Measurements from ENCODE around the gene TOR2A. TPM values are rescaled to one million over a fixed set of nuclear protein-coding genes. Genes with fewer than 3 reads are reported as not detected.

Gene TOR2A
- total RNA-seq, 3 donors from 2014 or later (not counting 1 experiment from before 2014, with no cell fraction given), result 20.9 to 27.8 (median 23.7) TPM

- H3K27ac ChIP-seq (ENCODE audit: low read length), result peak overlapping the region; percentile 51
- intact Hi-C loops (cut with micrococcal nuclease), result no loop called here
- 81% methylated on average over 12 of the region's 13 CpGs for WGBS (ENCODE audit: insufficient coverage)
- peaks cover 66% of the 10 kb centered on the region for H3K36me3 ChIP-seq (ENCODE audit: control insufficient read depth, insufficient read depth, low read length)
- DNase-seq (no peak), ATAC-seq (no peak)
- no peak overlapping the region for H3K4me3 ChIP-seq (ENCODE audit: low read length)
- Mint-ChIP-seq H3K27me3 (ENCODE audit: low read depth in 2 of 2) (no peaks in the 10 kb centered on the region), H3K36me3 (no peaks in the 10 kb centered on the region), H3K4me1 (peaks cover 73 to 80% of the 10 kb centered on the region in 2 donors), H3K4me3 (no peak overlapping the region), H3K27ac (peak overlapping the region; percentile 95 to 99), H3K9me3 (no peaks in the 10 kb centered on the region)
- H3K27me3 ChIP-seq (ENCODE audit: control insufficient read depth, insufficient read depth, low read length), result no peaks in the 10 kb centered on the region
- no peaks in the 10 kb centered on the region for H3K9me3 ChIP-seq (ENCODE audit: control insufficient read depth, insufficient read depth, low read length)
- peaks cover 73% of the 10 kb centered on the region for H3K4me1 ChIP-seq (ENCODE audit: control insufficient read depth, insufficient read depth, low read length)
- TF ChIP-seq CTCF (IDR thresholded peaks at IDR 0.05), result no peak
Measured at GRCh38 chr9:127767909-127768331, 32.8 kb upstream of the TOR2A start.

- no peaks in the 10 kb centered on the region for H3K27me3 ChIP-seq (ENCODE audit: control insufficient read depth, insufficient read depth, low read length)
- no peaks in the 10 kb centered on the region for H3K27me3 Mint-ChIP-seq (ENCODE audit: low read depth in 2 of 2)
- peak overlapping the region; percentile 51 for H3K27ac ChIP-seq (ENCODE audit: low read length)
- 86% methylated on average over 1 of the region's 3 CpGs for whole genome bisulfite sequencing (ENCODE audit: insufficient coverage)
- ATAC-seq, result no peak
- peaks cover 65% of the 10 kb centered on the region for H3K36me3 ChIP-seq (ENCODE audit: control insufficient read depth, insufficient read depth, low read length)
- H3K9me3 Mint-ChIP-seq, result no peaks in the 10 kb centered on the region
- DNase-seq, result peak in 1 of 2 donors; percentile 61
- H3K4me3 Mint-ChIP-seq, result peak overlapping the region; percentile 80
- peaks cover 78% of the 10 kb centered on the region for H3K4me1 ChIP-seq (ENCODE audit: control insufficient read depth, insufficient read depth, low read length)
- no peak overlapping the region for H3K4me3 ChIP-seq (ENCODE audit: low read length)
- intact Hi-C loops (cut with micrococcal nuclease), result no loop called here
- H3K36me3 Mint-ChIP-seq, result no peaks in the 10 kb centered on the region
- no peak for TF ChIP-seq CTCF (IDR thresholded peaks at IDR 0.05)
- H3K4me1 Mint-ChIP-seq, result peaks cover 78 to 85% of the 10 kb centered on the region in 2 donors
- no peaks in the 10 kb centered on the region for H3K9me3 ChIP-seq (ENCODE audit: control insufficient read depth, insufficient read depth, low read length)
- peak overlapping the region; percentile 95 to 99 for H3K27ac Mint-ChIP-seq
Measured at GRCh38 chr9:127767410-127767809, 32.3 kb upstream of the TOR2A start.

GRCh38 chr9:127765418-127765817, 30.3 kb upstream of the TOR2A start:
- TF ChIP-seq CTCF (IDR thresholded peaks at IDR 0.05), result no peak
- Histone ChIP-seq H3K36me3 (ENCODE audit: control insufficient read depth, insufficient read depth, low read length) (peaks cover 70% of the 10 kb centered on the region), H3K4me3 (ENCODE audit: low read length) (no peak overlapping the region), H3K27ac (ENCODE audit: low read length) (no peak overlapping the region), H3K4me1 (ENCODE audit: control insufficient read depth, insufficient read depth, low read length) (peaks cover 73% of the 10 kb centered on the region), H3K9me3 (ENCODE audit: control insufficient read depth, insufficient read depth, low read length) (no peaks in the 10 kb centered on the region), H3K27me3 (ENCODE audit: control insufficient read depth, insufficient read depth, low read length) (no peaks in the 10 kb centered on the region)
- Mint-ChIP-seq H3K36me3 (no peaks in the 10 kb centered on the region), H3K4me1 (peaks cover 75 to 77% of the 10 kb centered on the region in 2 donors), H3K27ac (peak overlapping the region; percentile 95 to 99), H3K4me3 (no peak overlapping the region), H3K27me3 (ENCODE audit: low read depth in 2 of 2) (no peaks in the 10 kb centered on the region), H3K9me3 (no peaks in the 10 kb centered on the region)
- intact Hi-C loops (cut with micrococcal nuclease), result no loop called here
- WGBS (ENCODE audit: insufficient coverage), result 92% methylated on average over 1 of the region's 1 CpG
- no peak for ATAC-seq
- DNase-seq, result no peak

- Histone ChIP-seq H3K27ac (ENCODE audit: low read length) (no peak overlapping the region), H3K4me1 (ENCODE audit: control insufficient read depth, insufficient read depth, low read length) (peaks cover 58% of the 10 kb centered on the region), H3K36me3 (ENCODE audit: control insufficient read depth, insufficient read depth, low read length) (peaks cover 74% of the 10 kb centered on the region), H3K4me3 (ENCODE audit: low read length) (no peak overlapping the region), H3K27me3 (ENCODE audit: control insufficient read depth, insufficient read depth, low read length) (no peaks in the 10 kb centered on the region), H3K9me3 (ENCODE audit: control insufficient read depth, insufficient read depth, low read length) (no peaks in the 10 kb centered on the region)
- no peaks in the 10 kb centered on the region for H3K36me3 Mint-ChIP-seq
- TF ChIP-seq CTCF (IDR thresholded peaks at IDR 0.05), result peak; percentile 31
- H3K4me1 Mint-ChIP-seq, result peaks cover 64 to 67% of the 10 kb centered on the region in 2 donors
- H3K9me3 Mint-ChIP-seq, result no peaks in the 10 kb centered on the region
- H3K27ac Mint-ChIP-seq, result peak overlapping the region; percentile 80 to 99
- peak; percentile 69 to 76 (median 76) for ATAC-seq
- H3K4me3 Mint-ChIP-seq, result no peak overlapping the region
- intact Hi-C loops (cut with micrococcal nuclease), result no loop called here
- H3K27me3 Mint-ChIP-seq (ENCODE audit: low read depth in 2 of 2), result no peaks in the 10 kb centered on the region
- peak; percentile 47 to 61 for DNase-seq
- 93% methylated on average over 7 of the region's 7 CpGs for WGBS (ENCODE audit: insufficient coverage)
Measured at GRCh38 chr9:127763918-127764384, 28.9 kb upstream of the TOR2A start.
